GM19025 (cell line): Measurements from ENCODE around the gene FAAH.

Experiments used
- ATAC-seq: cut with Tn5 transposase; IDR thresholded peaks from one replicate; pipeline ENCODE4 v1.9.1; 2021; ENCODE audit warnings: mild to moderate bottlenecking, low read depth, moderate library complexity; ENCODE audit not compliant: unreplicated experiment

FAAH gene

DNA sequence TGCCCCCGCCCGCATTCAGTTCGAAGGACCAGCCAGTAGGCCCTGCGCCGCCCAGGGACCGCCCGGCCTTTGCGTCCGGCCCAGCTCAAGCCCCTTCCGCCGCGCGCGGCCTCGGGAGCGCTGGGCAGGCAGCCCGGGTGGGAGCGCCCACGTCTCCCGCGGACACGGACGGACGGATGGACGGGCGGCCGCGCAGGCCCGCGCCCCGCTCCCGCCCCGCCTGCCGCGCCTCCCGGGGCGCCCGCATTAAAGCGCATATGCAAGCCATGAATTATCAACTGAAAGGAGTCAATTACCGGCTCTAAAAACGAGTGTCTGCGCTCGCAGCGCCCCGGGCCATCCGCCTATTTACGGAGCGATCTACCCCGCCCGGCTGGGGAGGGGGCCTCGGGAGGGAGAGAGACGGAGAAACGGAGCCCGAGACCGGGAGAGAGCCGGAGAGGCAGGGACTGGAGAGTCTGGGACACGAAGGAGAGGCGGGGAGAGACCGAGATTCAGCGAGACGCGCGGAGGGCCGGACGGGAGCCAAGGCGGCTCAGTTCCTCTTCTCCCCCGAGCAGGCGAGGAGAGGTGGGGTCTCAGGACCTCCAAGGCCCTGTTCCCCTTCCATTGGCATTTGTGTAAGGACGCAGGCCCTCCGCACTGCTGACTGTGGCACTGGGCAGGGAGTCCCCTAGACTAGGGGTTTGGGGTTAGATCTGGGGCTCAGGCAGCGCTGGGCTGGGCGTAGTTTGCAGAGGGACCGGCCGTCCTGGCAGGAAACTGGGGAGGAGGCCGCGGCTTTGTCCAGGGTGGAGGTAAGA is 54.2 kb downstream of the FAAH start:
- no peak for ATAC-seq

DNA sequence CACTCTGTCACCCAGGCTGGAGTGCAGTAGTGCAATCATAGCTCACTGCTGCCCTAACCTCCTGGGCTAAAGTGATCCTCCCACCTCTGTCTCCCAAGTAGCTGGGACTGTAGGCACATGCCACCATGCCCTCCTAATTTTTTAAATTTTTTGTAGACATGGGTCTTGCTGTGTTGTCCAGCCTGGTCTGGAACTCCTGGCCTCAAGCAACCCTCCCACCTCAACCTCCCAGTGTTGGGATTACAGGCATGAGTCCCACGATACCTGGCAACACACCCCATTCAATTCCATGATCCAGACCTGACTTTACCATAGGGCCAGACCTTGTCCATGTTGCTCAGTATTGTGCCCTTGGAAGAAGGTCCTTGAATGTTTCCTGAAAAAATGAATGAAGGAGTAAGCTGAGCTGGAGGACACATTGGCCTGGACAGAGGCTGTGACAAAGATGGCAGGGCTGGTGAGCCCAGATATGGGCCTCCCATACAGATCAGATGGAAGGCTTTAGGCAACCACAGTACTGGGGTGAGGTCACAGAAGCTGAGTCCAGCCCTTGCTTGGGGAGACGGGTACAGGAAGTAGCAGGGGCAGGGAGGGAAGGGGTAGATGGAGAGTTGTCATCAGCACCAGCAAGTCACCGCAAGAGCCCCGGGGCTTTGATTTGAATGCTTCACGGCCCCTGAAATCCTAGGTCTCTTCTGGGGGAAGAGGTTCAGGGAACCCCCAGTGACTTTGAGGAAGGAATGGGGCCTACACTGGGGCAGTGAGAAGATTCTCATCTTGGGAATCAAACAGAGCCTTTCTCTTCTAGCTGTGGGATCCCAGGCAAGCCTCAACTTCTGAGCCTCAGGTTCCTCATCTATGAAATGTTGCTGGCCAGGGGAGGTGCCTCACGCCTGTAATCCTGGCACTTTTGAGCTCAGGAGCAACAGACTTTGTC is 55.4 kb downstream of the FAAH start:
- no peak for ATAC-seq

DNA sequence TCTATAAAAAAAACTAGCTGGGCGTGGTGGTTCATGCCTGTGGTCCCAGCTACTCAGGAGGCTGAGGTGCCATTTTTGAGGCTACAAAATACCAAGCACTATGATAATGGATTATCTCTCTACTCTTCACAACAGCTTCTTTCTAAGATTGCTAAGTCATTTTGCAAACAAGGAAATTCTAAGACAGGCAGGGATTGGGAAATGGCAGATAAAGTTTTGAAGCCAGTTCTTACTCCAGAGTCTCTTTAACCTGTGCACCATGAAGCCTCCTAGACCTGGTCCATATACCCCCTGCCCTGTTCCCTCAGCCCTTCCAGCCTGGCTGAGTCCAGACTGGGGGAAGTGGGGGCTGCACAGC is 56.0 kb downstream of the FAAH start:
- ATAC-seq = no peak

DNA sequence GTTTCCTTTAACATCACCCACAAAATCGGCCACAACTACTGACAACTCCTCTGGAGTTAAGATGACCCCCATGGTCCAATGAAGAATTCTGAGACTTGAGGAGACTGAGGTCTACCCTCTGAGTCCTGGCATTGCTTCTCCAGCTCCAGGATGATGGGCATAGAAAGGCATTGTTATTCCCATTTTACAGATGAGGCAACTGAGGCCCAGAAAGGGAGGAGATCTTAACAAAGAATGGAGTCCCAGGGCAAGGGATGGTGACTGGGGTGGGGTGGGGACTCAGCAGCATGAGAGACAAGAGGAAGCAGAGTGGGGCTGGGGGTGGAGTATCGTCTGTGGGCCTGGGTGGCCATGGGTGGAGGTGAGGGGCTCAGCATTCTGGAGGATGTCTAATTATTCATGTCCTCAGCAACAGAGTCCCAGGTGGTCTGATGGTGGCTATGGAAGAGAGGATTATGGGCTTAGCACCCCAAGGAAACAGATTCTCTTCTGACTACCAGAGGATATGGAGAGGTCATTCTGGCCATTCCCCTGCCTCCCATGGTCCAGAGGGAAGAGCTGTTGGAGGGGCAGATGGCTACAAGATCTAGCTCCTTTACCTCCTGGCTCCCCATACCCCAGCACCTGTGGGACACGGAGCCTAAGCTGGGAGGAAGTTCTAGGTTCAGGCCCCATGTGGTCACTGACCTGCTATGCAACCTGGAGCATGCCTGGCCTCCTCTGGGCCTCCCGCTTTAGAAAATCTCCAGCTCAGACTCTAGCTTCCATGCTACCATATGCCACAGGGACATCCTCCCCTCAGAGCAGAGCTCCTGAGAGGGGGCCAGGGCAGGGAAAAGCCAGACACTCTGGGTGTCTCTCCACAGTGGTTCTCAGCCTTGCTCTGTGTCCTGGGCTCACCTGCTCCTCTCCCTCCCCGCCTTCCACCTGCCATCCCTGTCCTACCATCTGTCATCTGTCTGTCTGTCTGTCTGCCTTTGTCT is 58.1 kb downstream of the FAAH start:
- ATAC-seq = no peak

DNA sequence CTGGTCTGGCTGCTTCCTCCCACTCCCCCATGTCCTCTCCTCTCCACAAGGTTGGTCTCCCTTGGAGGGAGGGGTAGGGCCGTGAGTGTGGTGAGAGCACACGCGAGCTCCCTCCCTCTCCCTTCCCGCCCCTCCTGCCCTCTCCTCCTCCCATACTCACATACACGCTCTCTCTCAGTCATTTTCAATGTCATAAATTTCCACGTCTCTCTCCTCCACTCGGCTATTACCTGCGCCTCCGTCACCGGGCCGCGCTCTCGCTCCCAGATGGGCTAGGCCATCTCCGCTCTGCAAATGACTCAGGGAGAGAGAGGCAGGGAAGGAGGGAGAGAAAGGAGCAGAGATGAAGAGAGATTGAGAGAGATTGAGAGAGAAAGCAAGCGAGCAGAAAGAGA is 58.8 kb downstream of the FAAH start:
- ATAC-seq = no peak

DNA sequence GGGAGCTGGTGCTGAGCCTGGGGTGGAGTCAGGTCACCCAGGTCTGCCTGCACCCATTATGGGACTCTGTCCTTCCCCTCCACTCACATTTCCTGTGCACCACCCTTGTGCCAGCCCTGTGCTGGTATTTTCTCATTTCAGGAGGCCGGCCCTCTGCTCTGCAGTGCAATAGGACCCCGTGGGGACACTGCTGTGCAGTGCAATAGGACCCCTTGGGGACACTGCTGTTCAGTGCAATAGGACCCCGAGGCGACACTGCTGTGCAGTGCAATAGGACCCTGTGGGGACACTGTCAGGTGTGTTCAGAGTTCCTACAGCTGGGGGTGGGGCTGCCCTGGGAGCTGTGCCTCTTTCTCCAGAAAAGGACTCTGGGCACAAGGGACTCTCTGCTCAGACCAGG is 59.3 kb downstream of the FAAH start:
- ATAC-seq = no peak

DNA sequence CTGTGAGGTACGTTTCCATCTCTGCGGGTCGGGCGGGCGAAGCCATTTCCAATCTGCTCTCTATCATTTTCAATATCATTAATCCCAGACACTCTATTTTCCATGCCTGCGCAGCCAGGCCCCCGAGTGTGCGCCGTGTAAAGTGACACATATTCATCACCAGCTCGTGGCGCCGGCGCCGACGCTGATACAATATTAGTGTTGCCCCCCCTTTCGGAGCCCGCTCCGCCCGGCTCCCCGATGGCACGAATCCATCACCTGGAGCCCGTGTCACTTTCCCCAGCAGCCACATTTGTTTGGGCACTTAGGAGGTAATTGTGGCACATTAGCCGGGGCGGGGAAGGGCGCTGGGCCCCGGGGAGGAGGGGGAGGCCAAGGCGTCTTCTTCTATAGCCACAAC is 61.8 kb downstream of the FAAH start:
- no peak for ATAC-seq

DNA sequence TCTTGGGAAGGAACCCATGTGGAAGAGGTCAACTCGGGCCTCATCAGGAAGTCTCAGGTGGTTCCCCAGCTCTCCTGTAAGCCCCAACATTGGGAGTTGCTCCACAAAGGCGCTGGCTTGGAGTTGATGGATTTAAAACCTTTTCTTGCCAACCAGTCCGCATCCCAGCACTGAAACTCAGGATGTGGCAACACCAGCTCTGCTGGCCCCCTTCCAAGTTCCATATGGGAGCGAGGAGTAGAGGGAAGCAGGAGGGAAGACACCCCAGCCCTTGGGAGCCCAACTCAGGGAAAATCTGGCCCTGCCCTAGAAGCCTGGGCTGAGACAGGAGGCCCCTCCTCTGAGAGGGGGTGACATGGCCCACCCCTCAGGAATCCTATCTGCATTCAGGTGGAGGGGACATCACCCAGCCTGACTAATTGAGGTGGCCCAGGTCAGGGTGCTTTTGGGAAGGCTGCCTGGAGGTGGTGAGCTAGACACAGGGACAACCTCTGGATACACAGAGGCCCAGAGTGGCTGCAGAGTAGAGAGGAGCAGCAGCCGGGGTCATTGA is 62.4 kb downstream of the FAAH start:
- ATAC-seq = no peak

DNA sequence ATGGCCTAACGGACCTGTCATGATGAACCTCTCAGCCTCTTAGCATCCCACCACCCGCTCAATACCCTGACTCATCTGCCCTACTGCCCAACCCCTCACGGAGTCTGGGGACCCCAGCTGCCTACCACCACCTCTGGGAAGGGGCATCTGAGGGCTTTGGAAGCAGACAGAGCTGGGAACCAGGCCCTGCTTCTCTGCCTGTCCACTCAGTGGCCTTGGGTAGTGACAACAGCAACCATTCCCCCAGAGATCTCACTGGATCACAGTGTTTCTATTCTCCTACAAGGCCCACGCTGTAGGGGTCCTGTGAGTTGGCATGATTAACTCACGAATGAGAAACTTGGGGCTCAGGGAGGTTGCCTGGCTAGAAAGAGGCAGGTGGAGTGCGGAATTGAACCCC is 63.1 kb downstream of the FAAH start:
- ATAC-seq = no peak

DNA sequence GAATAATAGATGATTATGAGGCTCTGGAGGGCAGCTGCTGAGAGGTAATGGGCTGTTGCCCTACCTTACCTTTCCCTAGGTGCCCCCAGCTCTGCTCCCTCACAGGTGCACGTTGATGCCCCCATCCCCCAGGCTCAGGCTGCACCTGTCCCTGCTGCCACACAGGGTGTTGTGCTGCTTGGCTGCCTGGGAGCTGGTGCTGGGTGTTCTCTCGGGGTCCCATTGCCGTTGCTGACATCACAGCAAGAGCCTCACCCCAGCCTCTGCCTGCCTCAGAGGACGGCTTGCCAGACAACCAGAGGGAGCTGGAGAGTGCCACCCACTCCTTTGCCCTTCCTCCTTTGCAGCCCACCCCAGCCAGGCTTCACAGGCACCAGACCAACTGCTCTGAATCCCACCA is 64.1 kb downstream of the FAAH start:
- no peak for ATAC-seq

DNA sequence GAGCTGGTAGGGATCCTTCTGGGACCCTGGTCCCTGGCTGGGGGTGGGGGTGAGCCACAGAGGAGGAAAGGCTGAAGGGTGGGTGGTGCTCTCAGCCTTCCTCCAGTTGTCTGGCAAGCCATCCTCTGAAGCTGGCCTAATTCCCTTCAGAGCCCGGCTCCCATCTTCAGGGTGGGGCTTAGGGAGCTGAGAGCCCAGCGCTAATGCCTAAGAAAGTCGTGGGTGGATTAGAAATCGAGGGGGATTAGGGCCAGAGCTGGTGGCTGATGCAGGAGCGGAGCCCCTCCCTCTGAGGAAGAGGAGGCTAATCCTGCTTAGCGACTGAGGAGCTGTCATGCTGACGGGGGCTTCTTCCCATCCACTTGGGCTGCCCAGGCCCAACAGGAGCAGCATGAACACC is 64.7 kb downstream of the FAAH start:
- no peak for ATAC-seq

DNA sequence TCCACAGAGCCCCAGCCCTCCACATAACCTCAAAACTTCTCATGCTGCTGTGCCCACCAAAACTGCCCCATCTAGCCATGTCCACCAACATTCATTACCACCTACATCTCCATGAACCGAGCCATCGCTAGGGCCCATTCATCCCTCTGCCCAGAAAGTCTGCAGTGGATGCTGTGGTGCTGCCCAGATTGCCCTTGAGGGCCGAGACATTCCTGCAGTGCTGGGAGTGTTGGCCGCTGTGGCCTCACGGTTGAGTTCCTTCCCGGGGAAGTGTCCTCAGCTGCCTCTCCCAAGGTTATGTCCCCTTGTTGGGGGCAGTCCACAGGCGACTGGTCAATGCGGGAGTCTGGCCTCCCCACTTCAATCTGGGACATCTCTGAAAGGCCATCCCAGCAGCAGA is 65.2 kb downstream of the FAAH start:
- ATAC-seq = no peak

DNA sequence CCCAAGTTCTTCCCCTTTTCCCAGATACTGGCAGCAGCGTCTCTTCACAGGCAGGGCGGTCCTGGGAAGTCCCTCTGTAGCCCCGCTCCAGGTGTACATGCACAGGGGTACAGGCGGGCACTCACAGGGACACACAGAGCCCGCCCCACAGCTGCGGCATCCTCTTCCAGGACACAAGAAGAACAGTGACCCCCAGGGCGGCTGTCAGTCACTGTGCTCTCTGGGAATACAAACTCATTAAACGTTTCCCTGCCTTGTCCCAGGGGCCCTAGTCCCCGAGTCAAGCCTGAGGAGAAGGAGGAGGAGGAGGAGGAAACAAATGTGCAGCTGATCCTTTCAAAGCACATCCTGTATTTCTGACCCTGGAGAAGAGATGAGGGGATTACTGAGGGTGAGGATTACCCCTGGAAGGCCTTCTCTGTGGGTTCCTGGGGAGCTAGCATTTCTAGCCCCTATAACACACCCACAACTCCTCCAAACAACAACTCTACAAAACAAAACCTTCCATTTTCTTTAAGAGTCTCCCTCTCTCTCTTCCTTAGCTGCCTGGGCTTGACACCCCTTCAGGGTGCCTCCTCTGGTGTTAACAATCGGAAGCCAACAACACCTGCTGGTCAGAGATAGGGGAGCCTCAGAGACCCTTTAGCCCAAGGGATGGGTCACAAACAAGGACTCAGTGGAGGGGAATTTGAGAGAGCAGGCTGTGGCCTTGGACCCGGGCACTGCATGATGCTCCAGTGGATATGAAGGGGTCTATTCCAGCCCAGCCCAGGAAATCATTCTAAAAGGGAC is 67.1 kb downstream of the FAAH start:
- no peak for ATAC-seq

DNA sequence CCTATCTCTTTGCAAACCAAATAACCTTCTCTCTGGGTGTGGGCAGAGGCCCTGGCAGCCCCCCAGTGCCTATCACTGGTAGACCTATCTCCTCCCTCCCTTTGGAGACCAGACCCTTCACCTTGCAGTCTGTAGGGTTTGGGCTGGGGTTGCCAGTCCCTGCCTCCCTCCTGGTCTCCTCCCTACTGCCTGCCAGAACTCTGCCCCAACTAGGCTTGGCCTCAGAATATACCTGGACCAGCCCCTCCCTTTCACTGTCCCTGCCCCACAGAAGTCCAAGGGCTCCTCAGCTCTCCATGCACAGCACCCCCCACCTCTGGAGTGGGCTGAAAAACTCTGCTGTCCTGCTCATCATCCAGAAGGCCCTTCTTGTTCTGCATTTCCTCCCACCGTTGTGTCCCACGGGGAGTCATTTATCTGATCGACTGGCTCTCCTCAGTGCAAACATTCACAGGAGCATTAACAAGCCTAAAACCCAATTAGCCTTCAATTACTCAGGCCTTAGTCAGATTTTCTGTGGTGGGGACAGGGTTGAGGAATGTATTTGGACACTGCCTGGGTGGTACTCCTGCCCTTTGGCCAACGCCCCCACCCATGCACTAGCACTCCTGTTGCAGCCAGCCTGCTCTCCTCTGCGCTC is 67.8 kb downstream of the FAAH start:
- ATAC-seq = no peak
